ENCODE data around the gene NDUFA5.
"Not testable (repeated sequence)": the region's sequence is repeated elsewhere in the genome, so short reads cannot be mapped to it uniquely, and the experiment has no call there.

The NDUFA5 gene

DNA sequence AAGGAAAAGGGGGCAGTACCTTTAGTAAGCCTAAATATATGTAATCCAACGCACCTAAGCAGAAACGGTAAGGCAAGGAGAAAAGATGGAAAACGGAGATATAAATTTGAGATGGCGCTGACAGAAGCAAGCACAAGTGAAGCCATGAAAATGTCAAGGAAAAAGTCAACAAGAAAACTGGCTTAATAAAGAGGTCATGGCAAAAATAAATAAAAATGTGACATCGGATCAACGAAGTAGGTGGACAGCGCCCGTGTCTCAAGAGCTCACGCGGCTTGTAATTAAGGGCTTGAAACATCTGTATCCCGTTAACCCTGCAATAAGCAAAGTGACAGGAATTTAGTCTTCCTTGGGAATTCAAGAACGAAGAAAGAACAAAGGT, 611 bp downstream of the NDUFA5 start:
- no peak for DNase-seq (ENCODE audit: low read depth, low spot score)

DNA sequence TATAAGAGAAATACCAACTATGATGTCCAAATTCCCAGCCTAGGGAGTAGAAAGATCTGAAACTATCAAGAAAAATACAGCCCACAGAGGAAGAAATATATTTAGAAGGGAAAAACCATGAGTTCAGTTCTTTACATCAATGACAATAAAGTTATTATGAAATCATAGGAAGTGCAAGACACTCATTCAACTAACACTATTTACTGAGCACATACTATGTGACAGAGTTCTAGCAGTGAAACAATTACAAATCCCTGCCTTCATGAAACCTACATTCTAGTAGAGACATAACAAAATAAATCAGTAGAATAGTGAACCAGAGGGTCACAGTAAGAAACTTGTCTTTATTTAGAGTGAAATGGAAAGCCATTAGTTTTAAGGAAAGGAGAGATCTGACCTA, 2.1 kb downstream of the NDUFA5 start:
- no peak for DNase-seq (ENCODE audit: low read depth, low spot score)

- no peak for DNase-seq (ENCODE audit: low read depth, low spot score)
Measured at GRCh38 chr7:123553159-123553558, 4.5 kb downstream of the NDUFA5 start.

DNA sequence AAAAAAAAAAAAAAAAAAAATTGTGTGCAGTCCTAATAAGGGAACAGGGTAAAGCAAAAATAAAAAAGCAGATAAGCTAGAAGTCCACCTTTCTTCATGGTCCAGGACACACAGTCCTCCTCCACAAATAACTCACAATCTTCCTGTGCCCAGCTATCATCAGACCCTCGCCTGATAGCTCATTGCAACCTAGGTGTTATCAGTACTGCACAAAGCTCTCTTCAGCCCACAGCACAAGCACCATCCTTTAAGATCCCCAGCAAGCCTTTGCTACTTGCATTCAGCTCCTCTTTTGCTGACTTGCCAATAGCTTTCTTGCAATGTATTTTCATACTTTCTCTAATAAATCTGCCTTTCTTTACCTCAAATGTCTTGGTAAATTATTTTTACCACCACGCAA, 5.0 kb downstream of the NDUFA5 start:
- no peak for DNase-seq (ENCODE audit: low read depth, low spot score)

GRCh38 chr7:123552134-123552533, 5.5 kb downstream of the NDUFA5 start:
- not testable (repeated sequence) for DNase-seq (ENCODE audit: low read depth, low spot score)

- DNase-seq (ENCODE audit: low read depth, low spot score) = no peak
Measured at GRCh38 chr7:123548406-123548805, 9.2 kb downstream of the NDUFA5 start.

GRCh38 chr7:123539871-123540270, 17.7 kb downstream of the NDUFA5 start:
- DNase-seq (ENCODE audit: low read depth, low spot score) = no peak

GRCh38 chr7:123538897-123539296, 18.7 kb downstream of the NDUFA5 start:
- DNase-seq (ENCODE audit: low read depth, low spot score) = no peak

- no peak for DNase-seq (ENCODE audit: low read depth, low spot score)
Measured at GRCh38 chr7:123538189-123538714, 19.4 kb downstream of the NDUFA5 start.

GRCh38 chr7:123537026-123537642, 20.5 kb downstream of the NDUFA5 start:
- DNase-seq (ENCODE audit: low read depth, low spot score) = no peak

- DNase-seq (ENCODE audit: low read depth, low spot score) = no peak
Measured at GRCh38 chr7:123535517-123535916, 22.1 kb downstream of the NDUFA5 start.

DNA sequence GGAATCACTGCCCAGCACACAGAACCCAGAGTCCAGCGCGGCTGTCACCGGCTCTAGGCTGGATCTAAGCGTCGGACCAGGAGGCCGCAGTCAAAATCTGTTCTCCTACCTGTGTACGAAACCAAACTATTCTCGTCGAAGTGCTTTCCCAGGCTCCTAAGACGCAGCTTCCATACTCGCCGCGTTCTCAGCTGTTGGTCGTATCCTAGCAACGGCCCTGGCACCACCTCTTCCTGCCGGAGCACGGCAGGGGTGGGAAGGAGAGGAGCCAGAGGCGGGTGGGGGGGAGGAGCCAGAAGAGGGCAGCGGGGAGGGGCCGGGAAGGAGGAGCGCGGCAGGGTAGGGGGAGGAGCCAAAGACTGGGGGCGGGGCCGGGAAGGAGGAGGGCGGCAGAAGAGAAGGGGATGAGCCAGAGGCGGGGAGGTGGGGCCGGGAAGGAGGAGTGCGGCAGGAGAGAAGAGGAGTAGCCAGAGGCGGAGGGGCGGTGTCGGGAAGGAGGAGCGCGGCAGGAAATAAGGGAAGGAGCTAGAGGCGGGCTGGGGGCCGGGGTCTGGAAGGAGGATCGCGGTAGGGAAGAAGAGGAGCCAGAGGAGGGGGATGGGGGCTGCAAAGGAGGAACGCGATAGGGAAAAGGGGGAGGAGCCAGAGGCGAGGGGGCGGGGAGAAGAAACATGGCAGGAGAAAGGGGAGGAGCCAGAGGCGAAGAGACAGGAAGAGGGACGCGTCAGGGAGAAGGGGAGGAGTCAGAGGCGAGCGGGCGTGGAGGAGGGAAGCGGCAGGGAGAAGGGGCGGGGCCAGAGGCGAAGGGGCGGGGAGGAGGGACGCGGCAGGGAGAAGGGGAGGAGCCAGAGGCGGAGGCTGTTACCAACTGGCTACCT, 23.0 kb downstream of the NDUFA5 start, which contains the start of gene IQUB:
IQUB (minus strand) TSS at position 213 of the 878 bp plus-strand sequence. CDS start 22,255 bp downstream, outside the sequence.
- DNase-seq (ENCODE audit: low read depth, low spot score) = peak; percentile 81

GRCh38 chr7:123533929-123534382, 23.7 kb downstream of the NDUFA5 start:
- DNase-seq (ENCODE audit: low read depth, low spot score) = no peak

- DNase-seq (ENCODE audit: low read depth, low spot score) = no peak
Measured at GRCh38 chr7:123533553-123533917, 24.1 kb downstream of the NDUFA5 start.

DNA sequence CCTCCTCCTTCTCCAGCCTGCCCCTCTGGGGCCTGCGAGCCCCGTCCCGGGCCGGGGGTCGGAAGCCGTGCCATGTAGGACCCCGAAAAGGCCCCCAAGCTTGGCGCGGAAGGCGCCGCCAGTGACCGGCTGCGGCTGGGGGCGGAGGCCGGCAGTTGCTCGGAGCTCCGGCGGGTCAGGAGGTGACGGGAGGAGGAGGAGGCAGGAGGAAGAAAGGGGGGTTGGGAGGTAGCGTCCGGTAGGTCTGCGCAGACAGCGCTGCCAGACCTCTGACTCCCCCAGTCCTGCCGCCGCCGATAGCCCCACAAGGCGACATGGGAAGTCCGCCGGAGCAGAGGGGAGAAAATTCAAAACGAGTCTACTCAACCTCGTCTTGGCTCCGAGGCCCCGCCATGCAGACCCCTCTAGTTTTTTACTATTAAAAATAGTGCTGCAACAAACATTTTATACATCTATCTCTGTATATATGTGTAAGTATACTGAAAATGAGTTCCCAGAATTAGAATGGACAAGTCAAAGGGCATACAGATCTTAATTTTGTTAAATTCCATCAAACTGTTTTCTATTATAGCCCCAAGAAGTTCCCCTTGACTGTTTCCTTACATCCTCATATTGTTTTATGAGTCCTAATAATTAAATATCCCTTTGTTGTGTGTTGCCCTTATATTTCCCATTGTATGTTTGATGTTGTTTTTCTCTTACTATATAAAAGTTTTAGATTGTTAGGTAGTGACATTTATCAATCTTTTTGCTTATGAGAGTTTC, 24.6 kb downstream of the NDUFA5 start:
- DNase-seq (ENCODE audit: low read depth, low spot score) = not testable (repeated sequence)

DNA sequence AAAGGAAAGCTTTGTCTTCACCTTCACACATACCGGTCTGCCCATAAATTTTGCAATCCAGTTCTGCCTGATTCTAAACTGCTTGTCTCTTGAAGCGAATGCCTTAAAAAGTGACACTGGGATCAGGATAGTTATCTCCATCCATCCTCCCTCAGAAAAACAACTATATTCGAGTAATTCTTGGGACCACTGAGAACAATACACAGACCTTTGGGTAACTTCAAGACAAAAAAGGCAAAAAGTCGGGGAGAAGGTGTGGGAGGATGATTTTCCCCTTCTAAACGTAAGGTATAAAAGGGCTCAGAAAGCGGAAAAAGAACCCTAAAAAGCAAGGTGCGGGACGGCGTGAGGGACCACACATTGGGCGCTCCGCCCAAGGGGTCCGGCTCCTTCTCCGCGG, 25.3 kb downstream of the NDUFA5 start:
- DNase-seq (ENCODE audit: low read depth, low spot score) = not testable (repeated sequence)

- not testable (repeated sequence) for DNase-seq (ENCODE audit: low read depth, low spot score)
Measured at GRCh38 chr7:123530035-123530591, 27.5 kb downstream of the NDUFA5 start.

DNA sequence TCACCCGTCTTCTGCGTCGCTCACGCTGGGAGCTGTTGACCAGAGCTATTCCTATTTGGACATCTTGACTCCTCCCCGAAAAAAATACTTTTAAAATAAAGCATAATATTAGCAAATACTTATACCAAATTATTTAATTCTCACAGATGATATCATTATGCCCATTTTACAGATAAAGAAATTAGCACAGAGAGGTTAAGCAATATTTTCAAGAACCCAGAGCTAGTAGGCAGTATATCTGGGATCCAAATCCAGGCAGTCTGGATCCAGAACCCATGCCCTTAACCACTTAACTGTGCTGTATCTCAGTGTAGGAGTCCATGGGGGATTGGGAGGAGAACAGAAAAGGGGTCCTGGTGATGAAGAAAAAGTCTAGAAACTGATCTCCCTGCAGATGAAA, 29.4 kb downstream of the NDUFA5 start:
- no peak for DNase-seq (ENCODE audit: low read depth, low spot score)

DNA sequence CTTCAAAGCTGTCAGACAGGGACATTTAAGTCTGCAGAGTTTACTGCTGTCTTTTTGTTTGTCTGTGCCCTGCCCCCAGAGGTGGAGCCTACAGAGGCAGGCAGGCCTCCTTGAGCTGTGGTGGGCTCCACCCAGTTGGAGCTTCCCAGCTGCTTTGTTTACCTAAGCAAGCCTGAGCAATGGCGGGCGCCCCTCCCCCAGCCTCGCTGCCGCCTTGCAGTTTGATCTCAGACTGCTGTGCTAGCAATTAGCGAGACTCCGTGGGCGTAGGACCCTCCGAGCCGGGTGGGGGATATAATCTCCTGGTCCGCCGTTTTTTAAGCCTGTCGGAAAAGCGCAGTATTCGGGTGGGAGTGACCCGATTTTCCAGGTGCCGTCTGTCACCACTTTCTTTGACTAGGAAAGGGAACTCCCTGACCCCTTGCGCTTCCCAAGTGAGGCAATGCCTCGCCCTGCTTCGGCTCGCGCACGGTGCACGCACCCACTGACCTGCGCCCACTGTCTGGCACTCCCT, 29.8 kb downstream of the NDUFA5 start:
- DNase-seq (ENCODE audit: low read depth, low spot score) = not testable (repeated sequence)

GRCh38 chr7:123526533-123526932, 31.1 kb downstream of the NDUFA5 start:
- DNase-seq (ENCODE audit: low read depth, low spot score) = not testable (repeated sequence)

- no peak for DNase-seq (ENCODE audit: low read depth, low spot score)
Measured at GRCh38 chr7:123522066-123522465, 35.6 kb downstream of the NDUFA5 start.

Measured in activated CD4-positive, CD25-positive, alpha-beta regulatory T cell treated with anti-CD3 and anti-CD28 coated beads, Interleukin-2, amount 50 U/mL, for 16 hours (primary cell).